Sigmoid colon (tissue), 7 donors: ENCODE measurements around the gene NTNG2. TPM values are rescaled to one million over a fixed set of nuclear protein-coding genes. Genes with fewer than 3 reads are reported as not detected.

ENCODE experiments used
- DNase-seq: peaks from one replicate; pipeline ENCODE4 v3.0.0-alpha.2; 2019
- H3K27ac ChIP-seq, 4 donors: fragments of 200-600 bp; sonication (generic); one replicate each; pipeline ENCODE4 v1.5.1; 2016 to 2019; ENCODE audit warnings: mild to moderate bottlenecking in 1 of 4
- H3K27me3 ChIP-seq, 3 donors: fragments of 200-600 bp; sonication (generic); one replicate each; pipeline ENCODE4 v1.5.1; 2019; ENCODE audit warnings: mild to moderate bottlenecking in 1 of 3
- H3K36me3 ChIP-seq, 4 donors: fragments of 200-600 bp; sonication (generic); one replicate each; pipeline ENCODE4 v1.5.1; 2016 to 2019
- H3K4me1 ChIP-seq, 4 donors: fragments of 200-600 bp; sonication (generic); one replicate each; pipeline ENCODE4 v1.5.1; 2017 to 2019
- H3K4me3 ChIP-seq, 4 donors: fragments of 200-600 bp; sonication (generic); one replicate each; pipeline ENCODE4 v1.5.1; 2017 to 2019; ENCODE audit warnings: mild to moderate bottlenecking in 2 of 4, moderate library complexity in 1 of 4
- H3K9me3 ChIP-seq, 4 donors: fragments of 200-600 bp in 3 of 4; sonication (generic) in 3 of 4; one replicate each; pipeline versions ENCODE4 v1.5.1 to v1.6.1; 2013 to 2019
- EP300 ChIP-seq, 4 donors: sonication (generic); formaldehyde crosslinking; IDR thresholded peaks; one replicate each; pipeline ENCODE4 v1.6.1; 2017; ENCODE audit warnings: antibody characterized with exemption in 4 of 4
- POLR2A ChIP-seq, 2 donors: fragments of 450-650 bp; IDR thresholded peaks; one replicate each; pipeline ENCODE4 v1.6.1; 2016; ENCODE audit warnings: antibody characterized with exemption in 2 of 2, mild to moderate bottlenecking in 2 of 2, moderate library complexity in 2 of 2
- POLR2AphosphoS5 ChIP-seq, 4 donors: sonication (generic); formaldehyde crosslinking; IDR thresholded peaks; one replicate each; pipeline ENCODE4 v1.6.1; 2017; ENCODE audit warnings: antibody characterized with exemption in 4 of 4
- WGBS, 2 donors: extraction: QIAGEN DNeasy Blood & Tissue Kit; methylation state at CpG; one replicate each; pipeline ENCODE4 v1.1.7; 2013; 5-methylcytosine and 5-hydroxymethylcytosine counted together
- intact Hi-C: fragments of 100-400 bp; cut with DNase I; formaldehyde crosslinking; loops from one replicate; pipeline ENCODE4 v1.15.1; 2023
- polyA plus RNA-seq, 3 donors: library from polyadenylated mRNA; stranded (reverse); fragments of 200-250 nt; gene quantifications; one replicate each; pipeline ENCODE4 v1.2.3, GENCODE V29; 2013
- total RNA-seq, 4 donors: library from RNA; depleted of rRNA; stranded (reverse); fragments of >200 nt; gene quantifications; one replicate each; pipeline ENCODE4 v1.1.0, GENCODE V29; 2016
- TF ChIP-seq, protein P1 (sequence below), 4 experiments: fragments of 450-650 bp in 3 of 4; fragments of 200-600 bp in 1 of 4; IDR thresholded peaks; one replicate each; pipeline ENCODE4 v1.5.1; 2016 to 2019; ENCODE audit warnings: antibody characterized with exemption in 4 of 4, mild to moderate bottlenecking in 3 of 4, moderate library complexity in 2 of 4
- donor health status: healthy with polysubstance abuse.
- donor health status: Bipolar disorder and iron deficiency.
- donor health status: healthy.

Gene NTNG2
- total and polyA plus RNA-seq, 7 donors: 0.28 to 12.0 (median 0.55) TPM; not detected in 1

DNA sequence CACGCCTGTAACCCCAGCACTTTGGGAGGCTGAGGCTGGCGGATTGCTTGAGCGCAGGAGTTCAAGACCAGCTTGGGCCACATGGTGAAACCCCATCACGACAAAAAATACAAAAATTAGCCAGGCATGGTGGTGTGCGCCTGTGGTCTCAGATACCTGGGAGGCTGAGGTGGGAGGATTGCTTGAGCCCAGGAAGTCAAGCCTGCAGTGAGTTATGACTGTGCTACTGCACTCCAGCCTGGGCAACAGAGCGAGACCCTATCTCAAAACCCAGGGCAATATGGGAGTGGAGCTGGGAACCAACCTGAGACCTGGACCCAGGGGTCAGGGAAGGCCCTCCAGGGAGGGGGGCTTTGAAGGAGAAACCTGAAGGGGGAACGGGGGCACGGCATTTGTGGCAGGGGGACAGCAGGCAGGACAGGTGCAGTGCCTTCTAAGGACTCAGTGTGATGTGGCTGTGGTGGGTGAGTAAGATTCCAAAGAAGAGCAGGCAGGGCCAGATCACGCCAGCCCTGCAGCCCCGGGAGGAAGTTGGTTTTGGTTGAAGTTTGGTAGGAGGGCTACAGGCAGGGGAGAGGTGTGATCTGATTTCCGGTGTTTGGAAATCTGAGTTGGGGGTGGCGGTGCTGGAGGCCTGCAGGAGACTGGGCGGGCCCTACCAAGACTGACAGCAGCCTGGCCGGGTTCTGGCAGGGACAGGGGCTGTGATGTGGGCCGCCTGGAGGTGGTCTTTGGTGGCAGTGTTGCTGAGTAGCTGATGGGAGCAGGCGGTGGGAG, 46.2 kb downstream of the NTNG2 start:
- H3K9me3 ChIP-seq: peaks cover 0 to 4% (median 0%) of the 10 kb centered on the region in 4 donors

DNA sequence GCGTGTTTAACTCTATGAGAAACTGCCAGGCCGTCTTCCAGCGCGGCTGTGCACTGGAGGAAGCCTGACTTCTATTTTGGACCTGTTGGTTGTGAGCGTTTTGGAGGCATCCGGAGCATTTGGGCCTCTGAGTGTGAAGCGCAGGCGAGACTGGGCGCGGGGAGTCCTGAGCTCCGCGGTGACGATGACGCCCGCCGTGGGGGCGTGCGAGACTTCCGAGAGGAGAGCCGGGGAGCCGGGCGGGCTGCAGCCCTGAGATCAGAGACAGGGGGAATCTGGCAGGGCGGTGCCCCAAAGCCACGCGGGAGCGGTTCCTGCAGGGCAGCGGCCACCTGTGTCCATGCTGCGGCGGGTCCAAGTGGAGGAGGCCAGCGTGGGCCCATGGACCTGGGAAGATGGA, 47.4 kb downstream of the NTNG2 start:
- Histone ChIP-seq H3K27ac (no peak overlapping the region), H3K4me3 (no peak overlapping the region), H3K4me1 (peaks cover 0 to 10% (median 9%) of the 10 kb centered on the region in 4 donors), H3K36me3 (no peaks in the 10 kb centered on the region), H3K27me3 (no peaks in the 10 kb centered on the region), H3K9me3 (peaks cover 0 to 4% (median 0%) of the 10 kb centered on the region in 4 donors)
- no peak for DNase-seq
- intact Hi-C loops: no loop called here
- TF ChIP-seq POLR2A (IDR thresholded peaks at IDR 0.05) (no peak), POLR2AphosphoS5 (IDR thresholded peaks at IDR 0.05) (no peak), EP300 (IDR thresholded peaks at IDR 0.05) (no peak)
- TF ChIP-seq, protein P1, sequence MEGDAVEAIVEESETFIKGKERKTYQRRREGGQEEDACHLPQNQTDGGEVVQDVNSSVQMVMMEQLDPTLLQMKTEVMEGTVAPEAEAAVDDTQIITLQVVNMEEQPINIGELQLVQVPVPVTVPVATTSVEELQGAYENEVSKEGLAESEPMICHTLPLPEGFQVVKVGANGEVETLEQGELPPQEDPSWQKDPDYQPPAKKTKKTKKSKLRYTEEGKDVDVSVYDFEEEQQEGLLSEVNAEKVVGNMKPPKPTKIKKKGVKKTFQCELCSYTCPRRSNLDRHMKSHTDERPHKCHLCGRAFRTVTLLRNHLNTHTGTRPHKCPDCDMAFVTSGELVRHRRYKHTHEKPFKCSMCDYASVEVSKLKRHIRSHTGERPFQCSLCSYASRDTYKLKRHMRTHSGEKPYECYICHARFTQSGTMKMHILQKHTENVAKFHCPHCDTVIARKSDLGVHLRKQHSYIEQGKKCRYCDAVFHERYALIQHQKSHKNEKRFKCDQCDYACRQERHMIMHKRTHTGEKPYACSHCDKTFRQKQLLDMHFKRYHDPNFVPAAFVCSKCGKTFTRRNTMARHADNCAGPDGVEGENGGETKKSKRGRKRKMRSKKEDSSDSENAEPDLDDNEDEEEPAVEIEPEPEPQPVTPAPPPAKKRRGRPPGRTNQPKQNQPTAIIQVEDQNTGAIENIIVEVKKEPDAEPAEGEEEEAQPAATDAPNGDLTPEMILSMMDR (IDR thresholded peaks at IDR 0.05): no peak
- 87 to 88% methylated on average over 30 of the region's 30 CpGs for WGBS, 2 donors

More for the DNA sequence above, 46.2 kb downstream of the NTNG2 start:
- DNase-seq: no peak
- no peak overlapping the region for H3K4me3 ChIP-seq
- no peaks in the 10 kb centered on the region for H3K27me3 ChIP-seq
- no peaks in the 10 kb centered on the region for H3K4me1 ChIP-seq
- H3K27ac ChIP-seq: no peak overlapping the region
- TF ChIP-seq EP300 (IDR thresholded peaks at IDR 0.05) (no peak), POLR2A (IDR thresholded peaks at IDR 0.05) (no peak), POLR2AphosphoS5 (IDR thresholded peaks at IDR 0.05) (no peak)
- TF ChIP-seq, protein P1 (IDR thresholded peaks at IDR 0.05): no peak
- intact Hi-C loops: no loop called here
- H3K36me3 ChIP-seq: no peaks in the 10 kb centered on the region
- 70 to 77% methylated on average over 16 of the region's 16 CpGs for WGBS, 2 donors

DNA sequence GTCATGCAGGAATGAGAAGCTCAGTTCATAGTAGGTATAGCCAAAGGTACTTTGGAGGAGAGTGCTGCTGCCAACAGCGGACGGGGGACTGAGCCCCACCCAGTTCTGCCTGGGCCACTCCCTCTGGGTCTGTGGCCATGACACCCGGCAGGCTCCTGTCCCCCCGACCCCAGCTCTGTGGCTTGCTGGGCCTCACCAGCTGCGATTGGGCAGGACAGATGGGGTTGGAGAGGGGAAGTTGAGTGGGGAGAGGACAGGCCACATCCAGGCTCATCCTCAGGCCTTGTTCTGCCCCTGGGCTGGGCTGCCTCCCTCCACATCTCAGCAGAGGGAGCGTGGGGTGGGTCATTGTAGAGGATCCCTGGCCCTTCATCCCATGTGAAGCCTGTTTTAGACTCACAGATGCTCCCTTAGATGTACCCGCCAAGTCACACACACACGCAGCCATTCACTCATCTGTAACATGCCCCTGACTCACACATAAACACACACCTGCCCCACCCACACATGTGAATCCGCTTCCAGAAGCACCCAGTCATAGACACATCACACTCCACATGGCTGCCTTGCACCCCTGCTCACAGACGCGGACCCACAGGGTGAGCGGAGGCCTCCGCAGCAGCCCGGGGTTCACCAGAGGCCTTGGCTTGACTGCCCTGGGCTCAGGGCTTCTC, 48.8 kb downstream of the NTNG2 start:
- Histone ChIP-seq H3K4me1 (peaks cover 0 to 14% (median 12%) of the 10 kb centered on the region in 4 donors), H3K4me3 (no peak overlapping the region), H3K27me3 (no peaks in the 10 kb centered on the region), H3K36me3 (no peaks in the 10 kb centered on the region), H3K9me3 (no peaks in the 10 kb centered on the region), H3K27ac (no peak overlapping the region)
- TF ChIP-seq, protein P1 (IDR thresholded peaks at IDR 0.05): no peak
- TF ChIP-seq POLR2A (IDR thresholded peaks at IDR 0.05) (no peak), POLR2AphosphoS5 (IDR thresholded peaks at IDR 0.05) (no peak), EP300 (IDR thresholded peaks at IDR 0.05) (no peak)
- intact Hi-C loops: no loop called here
- WGBS, 2 donors: 60 to 71% methylated on average over 14 of the region's 14 CpGs
- no peak for DNase-seq

DNA sequence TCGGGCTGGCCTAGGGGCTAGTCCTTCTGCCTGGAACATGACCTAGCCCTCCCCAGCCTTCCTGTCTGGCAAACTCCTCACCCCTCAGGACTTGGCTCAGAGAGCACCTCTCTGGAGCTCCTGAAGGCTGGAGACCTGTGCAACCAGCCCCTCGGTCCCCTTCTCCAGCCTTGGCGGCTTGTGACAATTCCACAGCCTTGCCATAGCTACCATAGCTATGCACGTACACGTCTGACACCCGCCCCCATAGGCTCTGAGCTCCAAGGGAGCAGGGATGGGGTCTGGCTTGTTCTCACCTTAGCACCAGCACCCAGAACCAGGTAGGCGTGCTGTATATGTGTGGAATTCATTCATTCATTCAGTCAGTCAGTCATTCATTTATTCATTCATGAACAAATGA, 49.7 kb downstream of the NTNG2 start:
- Histone ChIP-seq H3K27me3 (no peaks in the 10 kb centered on the region), H3K4me3 (no peak overlapping the region), H3K9me3 (no peaks in the 10 kb centered on the region), H3K36me3 (no peaks in the 10 kb centered on the region), H3K27ac (no peak overlapping the region), H3K4me1 (peaks cover 0 to 14% (median 12%) of the 10 kb centered on the region in 4 donors)
- TF ChIP-seq EP300 (IDR thresholded peaks at IDR 0.05): no peak
- no peak for TF ChIP-seq POLR2AphosphoS5 (IDR thresholded peaks at IDR 0.05)
- TF ChIP-seq, protein P1 (IDR thresholded peaks at IDR 0.05): no peak
- TF ChIP-seq POLR2A (IDR thresholded peaks at IDR 0.05): no peak
- intact Hi-C loops: no loop called here
- 84 to 91% methylated on average over 7 of the region's 7 CpGs for WGBS, 2 donors
- no peak for DNase-seq
